ENCODE results near the gene DNAH2. TPM values are rescaled to one million over a fixed set of nuclear protein-coding genes. Genes with fewer than 3 reads are reported as not detected.

DNAH2 gene
- total and polyA plus RNA-seq, 2 of the 13 experiments (the other 11 are each of a cell fraction or from before 2014, with no cell fraction given): not detected

DNA sequence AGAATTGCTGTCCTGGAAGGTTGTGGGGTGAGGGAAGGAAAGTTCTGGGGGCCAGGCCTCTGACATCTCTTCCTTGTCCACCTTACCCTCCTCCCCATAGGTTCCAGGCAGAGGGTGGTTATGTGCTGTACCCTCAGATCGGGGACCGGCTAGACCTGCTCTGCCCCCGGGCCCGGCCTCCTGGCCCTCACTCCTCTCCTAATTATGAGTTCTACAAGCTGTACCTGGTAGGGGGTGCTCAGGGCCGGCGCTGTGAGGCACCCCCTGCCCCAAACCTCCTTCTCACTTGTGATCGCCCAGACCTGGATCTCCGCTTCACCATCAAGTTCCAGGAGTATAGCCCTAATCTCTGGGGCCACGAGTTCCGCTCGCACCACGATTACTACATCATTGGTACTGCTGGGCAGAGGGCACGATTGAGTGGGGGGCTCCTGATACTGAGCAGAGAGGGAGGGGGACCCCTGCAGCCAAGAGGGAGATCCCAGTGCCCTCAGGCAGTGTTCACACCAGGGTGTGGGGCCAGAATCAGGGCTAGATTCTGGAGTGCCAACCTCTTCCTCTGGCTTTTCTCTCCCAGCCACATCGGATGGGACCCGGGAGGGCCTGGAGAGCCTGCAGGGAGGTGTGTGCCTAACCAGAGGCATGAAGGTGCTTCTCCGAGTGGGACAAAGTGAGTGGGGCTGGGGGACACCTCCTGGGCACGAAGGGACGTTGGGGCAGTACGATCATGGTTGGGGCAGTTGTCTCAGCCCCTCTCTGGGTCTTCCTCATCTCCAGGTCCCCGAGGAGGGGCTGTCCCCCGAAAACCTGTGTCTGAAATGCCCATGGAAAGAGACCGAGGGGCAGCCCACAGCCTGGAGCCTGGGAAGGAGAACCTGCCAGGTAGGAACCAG is 9.4 kb upstream of the DNAH2 start (continued):
- TF ChIP-seq, protein P1, sequence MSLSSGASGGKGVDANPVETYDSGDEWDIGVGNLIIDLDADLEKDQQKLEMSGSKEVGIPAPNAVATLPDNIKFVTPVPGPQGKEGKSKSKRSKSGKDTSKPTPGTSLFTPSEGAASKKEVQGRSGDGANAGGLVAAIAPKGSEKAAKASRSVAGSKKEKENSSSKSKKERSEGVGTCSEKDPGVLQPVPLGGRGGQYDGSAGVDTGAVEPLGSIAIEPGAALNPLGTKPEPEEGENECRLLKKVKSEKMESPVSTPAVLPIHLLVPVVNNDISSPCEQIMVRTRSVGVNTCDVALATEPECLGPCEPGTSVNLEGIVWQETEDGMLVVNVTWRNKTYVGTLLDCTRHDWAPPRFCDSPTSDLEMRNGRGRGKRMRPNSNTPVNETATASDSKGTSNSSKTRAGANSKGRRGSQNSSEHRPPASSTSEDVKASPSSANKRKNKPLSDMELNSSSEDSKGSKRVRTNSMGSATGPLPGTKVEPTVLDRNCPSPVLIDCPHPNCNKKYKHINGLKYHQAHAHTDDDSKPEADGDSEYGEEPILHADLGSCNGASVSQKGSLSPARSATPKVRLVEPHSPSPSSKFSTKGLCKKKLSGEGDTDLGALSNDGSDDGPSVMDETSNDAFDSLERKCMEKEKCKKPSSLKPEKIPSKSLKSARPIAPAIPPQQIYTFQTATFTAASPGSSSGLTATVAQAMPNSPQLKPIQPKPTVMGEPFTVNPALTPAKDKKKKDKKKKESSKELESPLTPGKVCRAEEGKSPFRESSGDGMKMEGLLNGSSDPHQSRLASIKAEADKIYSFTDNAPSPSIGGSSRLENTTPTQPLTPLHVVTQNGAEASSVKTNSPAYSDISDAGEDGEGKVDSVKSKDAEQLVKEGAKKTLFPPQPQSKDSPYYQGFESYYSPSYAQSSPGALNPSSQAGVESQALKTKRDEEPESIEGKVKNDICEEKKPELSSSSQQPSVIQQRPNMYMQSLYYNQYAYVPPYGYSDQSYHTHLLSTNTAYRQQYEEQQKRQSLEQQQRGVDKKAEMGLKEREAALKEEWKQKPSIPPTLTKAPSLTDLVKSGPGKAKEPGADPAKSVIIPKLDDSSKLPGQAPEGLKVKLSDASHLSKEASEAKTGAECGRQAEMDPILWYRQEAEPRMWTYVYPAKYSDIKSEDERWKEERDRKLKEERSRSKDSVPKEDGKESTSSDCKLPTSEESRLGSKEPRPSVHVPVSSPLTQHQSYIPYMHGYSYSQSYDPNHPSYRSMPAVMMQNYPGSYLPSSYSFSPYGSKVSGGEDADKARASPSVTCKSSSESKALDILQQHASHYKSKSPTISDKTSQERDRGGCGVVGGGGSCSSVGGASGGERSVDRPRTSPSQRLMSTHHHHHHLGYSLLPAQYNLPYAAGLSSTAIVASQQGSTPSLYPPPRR (CRISPR knock-in tag; IDR thresholded peaks at IDR 0.05; ENCODE audit: borderline replicate concordance): no peak
- no peak for TF ChIP-seq ZSCAN12 (CRISPR knock-in tag; IDR thresholded peaks at IDR 0.05)
- no peak for TF ChIP-seq ZNF564 (CRISPR knock-in tag; IDR thresholded peaks at IDR 0.05)
- no peak for TF ChIP-seq ZNF124 (CRISPR knock-in tag; IDR thresholded peaks at IDR 0.05)

- Histone ChIP-seq H2AFZ (ENCODE audit: low read length) (no peak overlapping the region), H4K20me1 (ENCODE audit: insufficient read depth, low read length) (no peaks in the 10 kb centered on the region), H3K79me2 (ENCODE audit: insufficient read depth, low read length) (no peaks in the 10 kb centered on the region), H3K9me3 (ENCODE audit: low read length) (no peaks in the 10 kb centered on the region), H3K9ac (ENCODE audit: insufficient read depth, low read depth, low read length) (no peak overlapping the region), H3K27ac (ENCODE audit: extremely low read length, insufficient read depth, low read length) (no peak overlapping the region), H3K4me1 (ENCODE audit: insufficient read depth, low read length) (peaks cover 16% of the 10 kb centered on the region; the same call in 1 of the 2 replicates), H3K36me3 (replicated peaks in 1 of 2; ENCODE audit: control insufficient read depth in 1 of 2, insufficient read depth in 2 of 2, low read length in 2 of 2) (no peaks in the 10 kb centered on the region), H3K27me3 (ENCODE audit: control insufficient read depth in 1 of 2, insufficient read depth in 2 of 2, low read length in 2 of 2) (peaks cover 8 to 73% of the 10 kb centered on the region in 2 experiments), H3K4me3 (replicated peaks in 1 of 3; ENCODE audit: insufficient read depth in 1 of 3, low read depth in 2 of 3, low read length in 3 of 3) (no peak overlapping the region), H3K4me2 (ENCODE audit: low read depth, low read length) (no peak overlapping the region)
- intact Hi-C loops (cut with micrococcal nuclease; ENCODE audit: unreplicated experiment): no loop called here
- TF ChIP-seq ZFP36L2 (CRISPR knock-in tag; IDR thresholded peaks at IDR 0.05) (no peak), ELK4 (CRISPR knock-in tag; IDR thresholded peaks at IDR 0.05; ENCODE audit: borderline replicate concordance) (no peak), U2AF1 (optimal IDR thresholded peaks at IDR 0.05; ENCODE audit: low read depth, low read length) (no peak), ZC3H13 (CRISPR knock-in tag; IDR thresholded peaks at IDR 0.05) (no peak), ATF2 (CRISPR knock-in tag; IDR thresholded peaks at IDR 0.05) (no peak), RBFOX2 (IDR thresholded peaks at IDR 0.05; ENCODE audit: low read depth, low read length) (no peak), NONO (IDR thresholded peaks at IDR 0.05) (no peak), NONO (CRISPR knock-in tag; conservative IDR thresholded peaks at IDR 0.05) (no peak), SSRP1 (CRISPR knock-in tag; IDR thresholded peaks at IDR 0.05) (no peak), MAZ (IDR thresholded peaks at IDR 0.05; ENCODE audit: borderline replicate concordance, low read depth, low read length) (no peak), MAZ (CRISPR knock-in tag; IDR thresholded peaks at IDR 0.05; ENCODE audit: low read depth) (no peak)
- DNase-seq (ENCODE audit: low spot score) (no peak), FAIRE-seq (no peak), ATAC-seq (no peak)
- WGBS (ENCODE audit: low lambda C conversion rate): 60% methylated on average over 1 of the region's 11 CpGs
- BruUV-seq (replicated peaks): no TSS peak
- ChIA-PET CTCF (ENCODE audit: low intra/inter-chr PET ratio, low total read pairs) (no interaction called here), POLR2A (no interaction called here)
- in situ Hi-C loops (cut with HindIII; ENCODE audit: extremely low pct_ligation_motif_present, low pct_unique_long_range_greater_than_20kb): no loop called here
Measured at GRCh38 chr17:7709031-7709430, 8.5 kb upstream of the DNAH2 start.
